WTC11 (cell line): ENCODE results near the gene PROB1. TPM values are rescaled to one million over a fixed set of nuclear protein-coding genes. Genes with fewer than 3 reads are reported as not detected.

Source experiments
- ATAC-seq: fragments of 200-7000 bp; cut with Tn5 transposase; 2 replicates; pipeline ENCODE4 v1.10.0; 2021; ENCODE audit warnings: mild to moderate bottlenecking, moderate library complexity
- CTCF ChIA-PET: fragments of 300-600 bp; sonication (Branson Sonifier 250); formaldehyde crosslinking; loops from one replicate; lab custom pipeline; 2021; ENCODE audit warnings: antibody characterized with exemption; lab: Charles Lee
- POLR2A ChIA-PET: fragments of 350-600 bp; sonication (Branson Sonifier 250); formaldehyde crosslinking; loops from one replicate; lab custom pipeline; 2021; ENCODE audit warnings: antibody characterized with exemption; lab: Charles Lee
- DNase-seq: peaks from one replicate; pipeline ENCODE4 v3.0.0; 2021; ENCODE audit warnings: low spot score
- H3K27ac Mint-ChIP-seq: 2 replicates; pipeline ENCODE4 v1.8.0; 2021; ENCODE audit warnings: mixed read lengths
- H3K27me3 Mint-ChIP-seq: 2 replicates; pipeline ENCODE4 v1.8.0; 2021; ENCODE audit warnings: low read depth, mild to moderate bottlenecking, moderate library complexity, mixed read lengths
- H3K36me3 Mint-ChIP-seq: 2 replicates; pipeline ENCODE4 v1.8.0; 2021; ENCODE audit warnings: mixed read lengths
- H3K4me1 Mint-ChIP-seq: 2 replicates; pipeline ENCODE4 v1.8.0; 2022; ENCODE audit warnings: mixed read lengths
- H3K4me3 Mint-ChIP-seq: 2 replicates; pipeline ENCODE4 v1.8.0; 2021; ENCODE audit warnings: mild to moderate bottlenecking, moderate library complexity, mixed read lengths
- H3K9me3 Mint-ChIP-seq: 2 replicates; pipeline ENCODE4 v1.8.0; 2021; ENCODE audit warnings: mixed read lengths
- ATF6 ChIP-seq: sonication (generic); formaldehyde crosslinking; IDR thresholded peaks from 2 replicates; pipeline ENCODE4 v1.8.1; 2023; ENCODE audit warnings: mild to moderate bottlenecking, missing genetic modification reagents
- CBFB ChIP-seq: sonication (generic); formaldehyde crosslinking; IDR thresholded peaks from 2 replicates; pipeline ENCODE4 v1.8.1; 2022; ENCODE audit warnings: mild to moderate bottlenecking, low read depth, missing genetic modification reagents
- CREM ChIP-seq: sonication (generic); formaldehyde crosslinking; IDR thresholded peaks from 2 replicates; pipeline ENCODE4 v1.8.1; 2022; ENCODE audit warnings: mild to moderate bottlenecking, missing genetic modification reagents, moderate library complexity
- EMX1 ChIP-seq: fragments of 250-450 bp; sonication (Bioruptor Pico); IDR thresholded peaks from 2 replicates; pipeline ENCODE4 v1.8.0; 2021; ENCODE audit warnings: mild to moderate bottlenecking
- ESRRA ChIP-seq: sonication (generic); formaldehyde crosslinking; IDR thresholded peaks from 2 replicates; pipeline ENCODE4 v1.8.1; 2022; ENCODE audit warnings: mild to moderate bottlenecking, missing genetic modification reagents, borderline replicate concordance
- FOXJ3 ChIP-seq: sonication (generic); formaldehyde crosslinking; IDR thresholded peaks from 2 replicates; pipeline ENCODE4 v1.9.0; 2021; ENCODE audit warnings: missing genetic modification reagents, mild to moderate bottlenecking, borderline replicate concordance
- GABPB1 ChIP-seq: sonication (generic); formaldehyde crosslinking; IDR thresholded peaks from 2 replicates; pipeline ENCODE4 v1.8.1; 2023; ENCODE audit warnings: mild to moderate bottlenecking, missing genetic modification reagents
- IRF2 ChIP-seq: sonication (generic); formaldehyde crosslinking; IDR thresholded peaks from 2 replicates; pipeline ENCODE4 v1.8.0; 2022; ENCODE audit warnings: low read depth, missing genetic modification reagents, borderline replicate concordance
- NFE2L1 ChIP-seq: sonication (generic); formaldehyde crosslinking; IDR thresholded peaks from 2 replicates; pipeline ENCODE4 v1.8.1; 2023; ENCODE audit warnings: missing genetic modification reagents
- NFYB ChIP-seq: sonication (generic); formaldehyde crosslinking; conservative IDR thresholded peaks from 2 replicates; pipeline ENCODE4 v1.8.0; 2022; ENCODE audit warnings: low read depth, missing genetic modification reagents
- ZNF121 ChIP-seq: sonication (generic); formaldehyde crosslinking; IDR thresholded peaks from 2 replicates; pipeline ENCODE4 v1.8.0; 2023; ENCODE audit warnings: missing genetic modification reagents
- ZNF219 ChIP-seq: sonication (generic); formaldehyde crosslinking; IDR thresholded peaks from 2 replicates; pipeline ENCODE4 v1.8.0; 2023; ENCODE audit warnings: missing genetic modification reagents, mild to moderate bottlenecking, borderline replicate concordance
- total RNA-seq: library from RNA; stranded (reverse); gene quantifications from 3 replicates; pipeline ENCODE4 v1.2.3, GENCODE V29; 2021
- TF ChIP-seq, protein P1 (sequence below): sonication (generic); formaldehyde crosslinking; conservative IDR thresholded peaks from 2 replicates; pipeline ENCODE4 v1.8.1; 2022; ENCODE audit warnings: mild to moderate bottlenecking, missing genetic modification reagents
- TF ChIP-seq, protein P2 (sequence below): sonication (generic); formaldehyde crosslinking; IDR thresholded peaks from 2 replicates; pipeline ENCODE4 v1.8.0; 2022; ENCODE audit warnings: missing genetic modification reagents
- TF ChIP-seq, protein P3 (sequence below): fragments of 250-450 bp; sonication (Bioruptor Pico); IDR thresholded peaks from 2 replicates; pipeline ENCODE4 v1.9.0; 2021; ENCODE audit warnings: mild to moderate bottlenecking
- TF ChIP-seq, protein P4 (sequence below): sonication (generic); formaldehyde crosslinking; IDR thresholded peaks from 2 replicates; pipeline ENCODE4 v1.8.0; 2023; ENCODE audit warnings: mild to moderate bottlenecking, missing genetic modification reagents

The PROB1 gene
- total RNA-seq, 1 experiment from 2014 or later: 2.5 TPM

GRCh38 chr5:139389701-139390638 lies 4.9 kb downstream of the PROB1 start, which contains the start of gene MZB1:
MZB1 (minus strand) TSS chr5:139389913; CDS start chr5:139389856, 57 bp downstream.
- Mint-ChIP-seq H3K4me3 (no peak within 1 kb of the TSS; the same call in 1 of the 2 replicates), H3K9me3 (no peaks in the 10 kb centered on the region), H3K27ac (no peak within 1 kb of the TSS), H3K36me3 (no peaks in the 10 kb centered on the region), H3K27me3 (peaks cover 34% of the 10 kb centered on the region), H3K4me1 (peaks cover 28% of the 10 kb centered on the region)
- ChIA-PET CTCF (interaction anchor here (1.8 to 5.2 kb wide), 4 partner anchors 13 to 48 kb away, joined by 3 to 31 read pairs (median 9); partner anchors contain the start of genes PAIP2 and SPATA24), POLR2A (no interaction called here)
- ATAC-seq: no peak
- DNase-seq: no peak
- no peak for TF ChIP-seq IRF2 (CRISPR knock-in tag)
- TF ChIP-seq, protein P1, sequence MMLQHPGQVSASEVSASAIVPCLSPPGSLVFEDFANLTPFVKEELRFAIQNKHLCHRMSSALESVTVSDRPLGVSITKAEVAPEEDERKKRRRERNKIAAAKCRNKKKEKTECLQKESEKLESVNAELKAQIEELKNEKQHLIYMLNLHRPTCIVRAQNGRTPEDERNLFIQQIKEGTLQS: no peak
- no peak for TF ChIP-seq EMX1
- TF ChIP-seq, protein P2, sequence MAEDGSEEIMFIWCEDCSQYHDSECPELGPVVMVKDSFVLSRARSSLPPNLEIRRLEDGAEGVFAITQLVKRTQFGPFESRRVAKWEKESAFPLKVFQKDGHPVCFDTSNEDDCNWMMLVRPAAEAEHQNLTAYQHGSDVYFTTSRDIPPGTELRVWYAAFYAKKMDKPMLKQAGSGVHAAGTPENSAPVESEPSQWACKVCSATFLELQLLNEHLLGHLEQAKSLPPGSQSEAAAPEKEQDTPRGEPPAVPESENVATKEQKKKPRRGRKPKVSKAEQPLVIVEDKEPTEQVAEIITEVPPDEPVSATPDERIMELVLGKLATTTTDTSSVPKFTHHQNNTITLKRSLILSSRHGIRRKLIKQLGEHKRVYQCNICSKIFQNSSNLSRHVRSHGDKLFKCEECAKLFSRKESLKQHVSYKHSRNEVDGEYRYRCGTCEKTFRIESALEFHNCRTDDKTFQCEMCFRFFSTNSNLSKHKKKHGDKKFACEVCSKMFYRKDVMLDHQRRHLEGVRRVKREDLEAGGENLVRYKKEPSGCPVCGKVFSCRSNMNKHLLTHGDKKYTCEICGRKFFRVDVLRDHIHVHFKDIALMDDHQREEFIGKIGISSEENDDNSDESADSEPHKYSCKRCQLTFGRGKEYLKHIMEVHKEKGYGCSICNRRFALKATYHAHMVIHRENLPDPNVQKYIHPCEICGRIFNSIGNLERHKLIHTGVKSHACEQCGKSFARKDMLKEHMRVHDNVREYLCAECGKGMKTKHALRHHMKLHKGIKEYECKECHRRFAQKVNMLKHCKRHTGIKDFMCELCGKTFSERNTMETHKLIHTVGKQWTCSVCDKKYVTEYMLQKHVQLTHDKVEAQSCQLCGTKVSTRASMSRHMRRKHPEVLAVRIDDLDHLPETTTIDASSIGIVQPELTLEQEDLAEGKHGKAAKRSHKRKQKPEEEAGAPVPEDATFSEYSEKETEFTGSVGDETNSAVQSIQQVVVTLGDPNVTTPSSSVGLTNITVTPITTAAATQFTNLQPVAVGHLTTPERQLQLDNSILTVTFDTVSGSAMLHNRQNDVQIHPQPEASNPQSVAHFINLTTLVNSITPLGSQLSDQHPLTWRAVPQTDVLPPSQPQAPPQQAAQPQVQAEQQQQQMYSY (CRISPR knock-in tag): no peak
- no peak for TF ChIP-seq ZNF121 (CRISPR knock-in tag)
- no peak for TF ChIP-seq GABPB1 (CRISPR knock-in tag)
- no peak for TF ChIP-seq ZNF219 (CRISPR knock-in tag)
- TF ChIP-seq NFYB (CRISPR knock-in tag): no peak
- TF ChIP-seq, protein P3, sequence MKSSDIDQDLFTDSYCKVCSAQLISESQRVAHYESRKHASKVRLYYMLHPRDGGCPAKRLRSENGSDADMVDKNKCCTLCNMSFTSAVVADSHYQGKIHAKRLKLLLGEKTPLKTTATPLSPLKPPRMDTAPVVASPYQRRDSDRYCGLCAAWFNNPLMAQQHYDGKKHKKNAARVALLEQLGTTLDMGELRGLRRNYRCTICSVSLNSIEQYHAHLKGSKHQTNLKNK: no peak
- no peak for TF ChIP-seq CBFB (CRISPR knock-in tag)
- no peak for TF ChIP-seq FOXJ3
- no peak for TF ChIP-seq ATF6
- no peak for TF ChIP-seq CREM (CRISPR knock-in tag)
- TF ChIP-seq, all 79 proteins: peak for 0

- Mint-ChIP-seq H3K36me3 (no peaks in the 10 kb centered on the region), H3K27ac (peak overlapping the region; percentile 48; the same call in 1 of the 2 replicates), H3K9me3 (no peaks in the 10 kb centered on the region), H3K4me3 (peak overlapping the region; percentile 31), H3K27me3 (peaks cover 21% of the 10 kb centered on the region), H3K4me1 (peaks cover 24% of the 10 kb centered on the region)
- ChIA-PET CTCF (interaction anchor here (0.6 to 1.9 kb wide), 4 partner anchors 14 to 214 kb away, joined by 4 to 11 read pairs (median 6); partner anchors contain the start of gene PAIP2), POLR2A (interaction anchor here (0.5 to 1.7 kb wide), 5 partner anchors 10 to 916 kb away, joined by 3 to 7 read pairs (median 3); partner anchors contain the start of gene MATR3)
- ATAC-seq (peak; percentile 3), DNase-seq (no peak)
- TF ChIP-seq, protein P4, sequence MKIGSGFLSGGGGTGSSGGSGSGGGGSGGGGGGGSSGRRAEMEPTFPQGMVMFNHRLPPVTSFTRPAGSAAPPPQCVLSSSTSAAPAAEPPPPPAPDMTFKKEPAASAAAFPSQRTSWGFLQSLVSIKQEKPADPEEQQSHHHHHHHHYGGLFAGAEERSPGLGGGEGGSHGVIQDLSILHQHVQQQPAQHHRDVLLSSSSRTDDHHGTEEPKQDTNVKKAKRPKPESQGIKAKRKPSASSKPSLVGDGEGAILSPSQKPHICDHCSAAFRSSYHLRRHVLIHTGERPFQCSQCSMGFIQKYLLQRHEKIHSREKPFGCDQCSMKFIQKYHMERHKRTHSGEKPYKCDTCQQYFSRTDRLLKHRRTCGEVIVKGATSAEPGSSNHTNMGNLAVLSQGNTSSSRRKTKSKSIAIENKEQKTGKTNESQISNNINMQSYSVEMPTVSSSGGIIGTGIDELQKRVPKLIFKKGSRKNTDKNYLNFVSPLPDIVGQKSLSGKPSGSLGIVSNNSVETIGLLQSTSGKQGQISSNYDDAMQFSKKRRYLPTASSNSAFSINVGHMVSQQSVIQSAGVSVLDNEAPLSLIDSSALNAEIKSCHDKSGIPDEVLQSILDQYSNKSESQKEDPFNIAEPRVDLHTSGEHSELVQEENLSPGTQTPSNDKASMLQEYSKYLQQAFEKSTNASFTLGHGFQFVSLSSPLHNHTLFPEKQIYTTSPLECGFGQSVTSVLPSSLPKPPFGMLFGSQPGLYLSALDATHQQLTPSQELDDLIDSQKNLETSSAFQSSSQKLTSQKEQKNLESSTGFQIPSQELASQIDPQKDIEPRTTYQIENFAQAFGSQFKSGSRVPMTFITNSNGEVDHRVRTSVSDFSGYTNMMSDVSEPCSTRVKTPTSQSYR (CRISPR knock-in tag): peak; percentile 83; the same call in 1 of the 2 replicates
- TF ChIP-seq NFE2L1 (no peak), ESRRA (CRISPR knock-in tag) (peak; percentile 47; the same call in 1 of the 2 replicates)
- TF ChIP-seq, protein P2 (CRISPR knock-in tag): peak; percentile 82
Observed at GRCh38 chr5:139388198-139388821, 6.6 kb downstream of the PROB1 start.
